Measurements from ENCODE around the gene KLHL2.
"Not testable (repeated sequence)": the region's sequence is repeated elsewhere in the genome, so short reads cannot be mapped to it uniquely, and the experiment has no call there.

- TF ChIP-seq, protein P1, sequence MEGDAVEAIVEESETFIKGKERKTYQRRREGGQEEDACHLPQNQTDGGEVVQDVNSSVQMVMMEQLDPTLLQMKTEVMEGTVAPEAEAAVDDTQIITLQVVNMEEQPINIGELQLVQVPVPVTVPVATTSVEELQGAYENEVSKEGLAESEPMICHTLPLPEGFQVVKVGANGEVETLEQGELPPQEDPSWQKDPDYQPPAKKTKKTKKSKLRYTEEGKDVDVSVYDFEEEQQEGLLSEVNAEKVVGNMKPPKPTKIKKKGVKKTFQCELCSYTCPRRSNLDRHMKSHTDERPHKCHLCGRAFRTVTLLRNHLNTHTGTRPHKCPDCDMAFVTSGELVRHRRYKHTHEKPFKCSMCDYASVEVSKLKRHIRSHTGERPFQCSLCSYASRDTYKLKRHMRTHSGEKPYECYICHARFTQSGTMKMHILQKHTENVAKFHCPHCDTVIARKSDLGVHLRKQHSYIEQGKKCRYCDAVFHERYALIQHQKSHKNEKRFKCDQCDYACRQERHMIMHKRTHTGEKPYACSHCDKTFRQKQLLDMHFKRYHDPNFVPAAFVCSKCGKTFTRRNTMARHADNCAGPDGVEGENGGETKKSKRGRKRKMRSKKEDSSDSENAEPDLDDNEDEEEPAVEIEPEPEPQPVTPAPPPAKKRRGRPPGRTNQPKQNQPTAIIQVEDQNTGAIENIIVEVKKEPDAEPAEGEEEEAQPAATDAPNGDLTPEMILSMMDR (IDR thresholded peaks at IDR 0.05) = not testable (repeated sequence)
- not testable (repeated sequence) for TF ChIP-seq POLR2AphosphoS5 (IDR thresholded peaks at IDR 0.05)
These were observed 77.3 kb downstream of the KLHL2 start for GRCh38 chr4:165284697-165285096.
